Activated naive CD4-positive, alpha-beta T cell treated with anti-CD3 and anti-CD28 coated beads, Interleukin-2, amount 50 U/mL, for 16 hours (primary cell): ENCODE results near the gene PPM1E.
A peak's percentile ranks its signal among the peaks of the same experiment; 100 is the strongest.
"Not testable (repeated sequence)": the region's sequence is repeated elsewhere in the genome, so short reads cannot be mapped to it uniquely, and the experiment has no call there.

Experiments
- DNase-seq: peaks from one replicate; pipeline ENCODE4 v3.0.0-alpha.2; 2020

Gene PPM1E

DNA sequence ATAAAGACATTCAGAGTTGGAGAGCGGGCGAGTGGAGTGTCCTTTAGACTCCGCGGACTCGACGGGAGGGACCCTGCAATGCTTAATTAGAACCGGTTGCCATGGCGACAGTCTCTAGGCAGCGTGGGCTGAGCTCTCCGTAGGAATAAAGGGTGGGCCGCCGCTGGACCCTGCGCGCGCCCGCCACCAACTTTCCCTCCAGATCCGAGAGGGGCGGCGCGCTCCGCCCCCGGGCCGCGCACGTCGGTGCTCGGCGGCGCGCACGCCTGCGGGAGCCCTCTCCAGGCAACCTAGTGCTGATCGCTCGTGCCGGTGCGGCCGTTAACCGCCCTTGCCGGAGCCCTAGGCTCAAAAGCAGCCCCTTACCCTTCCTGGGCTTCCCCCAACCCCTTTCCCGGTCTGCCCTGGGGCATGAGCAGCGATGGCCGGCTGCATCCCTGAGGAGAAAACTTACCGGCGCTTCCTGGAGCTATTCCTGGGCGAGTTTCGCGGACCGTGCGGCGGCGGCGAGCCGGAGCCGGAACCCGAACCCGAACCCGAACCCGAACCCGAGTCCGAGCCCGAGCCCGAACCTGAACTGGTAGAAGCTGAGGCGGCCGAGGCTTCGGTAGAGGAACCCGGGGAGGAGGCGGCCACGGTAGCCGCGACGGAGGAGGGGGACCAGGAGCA, at the start of gene PPM1E:
Gene PPM1E (plus strand): TSS at position 278 of the 669 bp plus-strand sequence.
- DNase-seq: peak; percentile 51

DNA sequence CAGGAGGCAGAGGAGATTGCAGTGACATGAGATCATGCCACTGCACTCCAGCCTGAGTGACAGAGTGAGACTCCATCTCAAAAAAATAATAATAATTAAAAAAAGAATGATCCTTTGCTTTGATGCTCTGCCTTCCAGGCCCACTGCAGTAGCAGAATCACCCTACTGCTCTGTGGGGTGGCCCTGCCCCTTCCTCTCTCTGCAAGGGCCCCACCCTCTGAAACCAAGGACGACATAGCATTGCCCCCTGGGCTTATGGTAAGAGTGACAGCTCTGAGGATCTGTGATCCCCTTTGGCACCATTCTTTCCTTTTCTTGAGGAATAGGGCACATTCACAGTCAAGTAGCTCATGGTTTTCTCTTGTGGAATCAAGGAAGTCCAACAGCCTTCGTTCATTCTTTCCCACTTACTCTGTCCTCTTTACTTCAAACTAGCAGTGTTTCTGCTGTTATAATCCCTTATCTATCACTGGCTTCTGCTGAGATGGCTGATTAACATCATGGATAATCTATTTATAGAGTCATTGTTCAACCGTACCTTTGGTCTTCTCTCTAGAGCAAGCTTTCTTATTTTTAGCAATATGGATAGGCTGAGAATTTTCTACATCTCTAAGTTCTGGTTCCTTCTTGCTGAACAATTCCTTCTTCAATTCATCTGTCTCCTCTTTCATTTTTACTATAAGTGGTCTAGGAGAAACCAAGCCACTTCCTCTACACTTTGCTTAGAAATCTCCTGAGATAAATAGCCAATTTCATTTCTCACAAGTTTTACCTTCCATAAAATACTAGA, 49.1 kb upstream of the PPM1E start:
- DNase-seq: no peak

DNA sequence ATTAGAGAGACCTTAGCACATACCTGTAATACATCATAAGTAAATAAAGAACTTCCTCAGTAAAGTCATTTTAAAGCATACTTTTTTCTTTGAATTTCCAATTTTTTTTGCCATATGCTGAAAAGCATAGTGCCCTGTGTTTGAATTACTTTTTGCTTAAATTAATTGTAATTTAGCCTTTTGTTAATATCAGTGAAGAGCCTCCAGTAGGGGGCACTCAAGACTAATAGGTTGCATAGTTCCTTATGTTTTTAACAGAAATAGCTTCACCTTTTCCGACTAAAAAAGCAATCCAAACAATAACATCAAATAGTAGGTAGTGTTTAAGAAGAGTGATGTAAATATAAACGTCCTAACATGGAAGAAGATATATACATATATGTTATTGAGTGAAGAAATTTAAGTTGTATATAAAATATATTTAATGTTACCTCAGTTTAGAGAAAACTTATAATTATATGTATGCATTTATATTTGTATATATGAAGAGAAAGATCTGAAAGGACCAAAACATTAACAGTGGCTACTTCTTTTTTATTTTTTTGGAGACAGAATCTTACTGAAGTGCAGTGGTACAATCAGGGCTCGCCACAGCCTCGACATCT, 44.6 kb upstream of the PPM1E start:
- DNase-seq: peak; percentile 41

DNA sequence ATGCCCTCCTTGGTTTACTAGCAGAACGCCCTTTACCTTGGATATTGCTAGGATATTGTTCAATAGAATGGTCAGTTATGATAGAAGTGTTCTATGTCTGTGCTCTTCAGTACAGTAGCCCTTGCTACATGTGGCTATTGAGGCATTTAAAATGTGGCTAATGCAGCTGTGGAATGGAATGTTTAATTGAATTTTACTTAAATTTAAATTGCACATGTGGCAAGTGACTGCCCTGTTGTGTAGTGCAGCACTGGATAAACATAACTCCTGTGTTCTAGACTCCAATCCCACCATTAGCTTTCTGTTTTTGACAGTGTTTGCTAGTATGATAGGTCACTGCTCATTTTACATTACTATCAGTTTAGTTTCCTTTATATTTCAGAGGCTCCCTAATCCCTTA, 33.4 kb upstream of the PPM1E start:
- no peak for DNase-seq

DNA sequence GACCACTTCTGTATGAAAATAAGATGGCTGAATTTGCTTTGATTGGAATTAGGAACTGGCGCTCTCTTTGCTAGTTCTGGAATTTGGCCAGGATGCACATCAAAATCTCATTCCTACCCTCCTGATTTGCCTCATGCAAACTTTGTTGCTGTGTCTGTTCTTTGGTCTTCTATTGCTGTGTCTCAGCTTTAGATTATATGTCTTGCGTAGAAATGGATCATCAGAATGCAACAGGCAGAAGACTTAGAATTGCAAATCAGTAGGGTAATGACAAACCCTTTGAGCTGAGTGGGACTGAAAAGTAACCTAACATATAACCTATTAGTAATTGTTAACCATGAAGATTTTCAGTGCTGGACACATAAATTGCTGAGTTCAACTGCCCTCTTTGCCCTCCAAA, 33.0 kb upstream of the PPM1E start:
- DNase-seq: no peak

DNA sequence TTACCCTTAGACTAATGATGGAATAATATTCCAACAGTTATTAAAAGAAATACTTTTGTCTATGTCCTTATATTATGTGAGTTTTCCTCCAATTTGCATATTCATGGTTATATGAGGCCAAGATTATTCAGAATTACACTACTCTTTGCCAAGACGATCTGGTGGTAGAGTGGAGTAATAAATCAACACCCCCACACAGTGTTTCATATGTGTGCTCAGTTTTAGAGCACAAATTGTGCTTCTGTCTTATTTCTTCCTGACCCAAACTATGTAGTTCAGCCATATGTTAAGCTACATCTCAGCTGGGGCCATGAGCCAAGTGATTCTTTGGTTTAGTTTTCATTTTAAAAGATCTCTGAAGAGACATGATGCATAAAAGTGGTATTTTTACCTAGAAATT, 26.9 kb upstream of the PPM1E start:
- no peak for DNase-seq

DNA sequence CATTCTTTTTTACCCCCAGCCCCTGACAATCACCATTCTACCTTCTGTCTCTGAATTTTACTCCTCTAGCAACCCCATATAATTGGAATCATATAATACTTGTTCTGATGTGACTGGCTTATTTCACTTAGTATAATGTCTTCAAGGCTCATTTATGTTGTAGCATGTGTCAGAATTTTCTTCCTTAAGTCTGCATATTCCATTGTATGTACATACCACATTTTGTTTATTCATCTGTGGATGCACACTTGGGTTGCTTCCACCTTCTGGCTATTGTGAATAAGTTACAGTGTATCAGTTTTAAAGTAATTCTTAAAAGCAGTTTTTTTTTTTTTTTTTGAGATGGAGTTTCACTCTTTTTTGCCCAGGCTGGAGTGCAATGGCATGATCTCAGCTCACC, 24.7 kb upstream of the PPM1E start:
- DNase-seq: no peak

DNA sequence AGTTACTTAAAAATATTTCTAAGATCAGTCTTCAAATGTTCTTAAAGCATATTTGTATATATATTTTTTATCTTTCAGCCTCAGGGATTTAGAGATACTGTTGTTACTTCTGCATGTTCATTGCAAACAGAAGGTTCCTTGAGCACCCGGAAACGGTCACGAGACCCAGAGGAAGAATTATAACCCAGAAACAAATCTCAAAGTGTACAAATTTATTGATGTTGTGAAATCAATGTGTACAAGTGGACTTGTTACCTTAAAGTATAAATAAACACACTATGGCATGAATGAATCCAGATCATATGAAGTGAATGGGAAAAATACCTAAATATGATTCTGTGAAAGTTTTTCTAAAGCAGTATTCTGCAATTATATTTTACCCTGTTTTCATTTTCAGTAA, 21.6 kb upstream of the PPM1E start:
- no peak for DNase-seq

DNA sequence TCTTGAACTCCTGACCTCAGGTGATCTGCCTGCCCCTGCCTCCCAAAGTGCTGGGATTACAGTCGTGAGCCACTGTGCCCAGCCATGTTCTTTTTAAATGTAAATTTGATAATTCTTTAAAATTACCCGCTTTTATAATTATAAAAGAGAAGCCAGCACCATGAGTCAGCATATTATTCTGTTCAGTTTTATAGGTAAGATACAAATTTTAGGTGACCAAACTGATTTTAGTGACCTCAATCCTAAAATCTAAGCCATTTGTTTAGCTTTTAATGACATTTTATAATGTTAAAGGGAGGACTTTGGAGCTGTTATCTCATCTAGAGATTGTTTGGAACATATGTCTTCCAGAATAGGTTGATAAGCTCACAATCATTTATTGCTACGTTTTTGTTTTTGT, 20.8 kb upstream of the PPM1E start:
- DNase-seq: no peak

DNA sequence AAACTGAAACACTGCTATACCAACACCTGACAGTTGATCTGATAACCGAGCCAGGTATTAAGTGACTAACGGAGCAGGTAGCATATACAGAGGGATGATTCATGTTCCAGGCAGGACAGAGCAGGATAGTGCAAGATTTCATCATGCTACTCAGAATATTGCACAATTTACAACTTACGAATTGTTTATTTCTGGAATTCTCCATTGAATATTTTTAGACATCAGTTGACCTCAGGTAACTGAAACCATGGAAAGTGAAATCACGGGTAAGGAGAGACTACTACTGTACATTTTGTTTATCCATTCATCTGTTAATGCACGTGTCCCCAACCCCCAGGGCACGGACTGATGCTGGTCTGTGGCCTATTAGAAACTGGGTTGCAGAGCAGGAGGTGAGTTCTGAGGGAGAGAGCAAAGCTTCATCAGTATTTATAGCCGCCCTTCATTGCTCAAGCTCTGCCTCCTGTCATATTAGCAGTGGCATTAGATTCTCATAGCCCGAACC, 14.5 kb upstream of the PPM1E start:
- no peak for DNase-seq

DNA sequence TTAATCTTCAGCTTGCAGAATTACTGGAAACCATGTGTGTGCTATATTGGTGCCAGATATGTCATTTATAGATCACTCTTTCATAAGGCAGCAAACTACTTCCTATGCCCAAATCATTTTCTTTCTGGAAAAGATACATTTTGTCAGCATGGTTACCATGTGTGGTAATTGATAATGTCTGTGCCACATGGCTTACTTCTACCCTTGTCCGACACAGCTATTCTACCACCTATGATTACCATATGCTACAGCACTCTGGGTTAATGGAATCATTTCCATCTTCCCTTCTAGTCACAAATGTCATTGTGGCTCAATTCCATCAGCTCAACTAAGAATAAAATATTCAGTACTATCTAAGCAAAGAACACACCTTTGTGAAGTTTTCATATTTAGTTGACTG, 8.0 kb upstream of the PPM1E start:
- DNase-seq: no peak

DNA sequence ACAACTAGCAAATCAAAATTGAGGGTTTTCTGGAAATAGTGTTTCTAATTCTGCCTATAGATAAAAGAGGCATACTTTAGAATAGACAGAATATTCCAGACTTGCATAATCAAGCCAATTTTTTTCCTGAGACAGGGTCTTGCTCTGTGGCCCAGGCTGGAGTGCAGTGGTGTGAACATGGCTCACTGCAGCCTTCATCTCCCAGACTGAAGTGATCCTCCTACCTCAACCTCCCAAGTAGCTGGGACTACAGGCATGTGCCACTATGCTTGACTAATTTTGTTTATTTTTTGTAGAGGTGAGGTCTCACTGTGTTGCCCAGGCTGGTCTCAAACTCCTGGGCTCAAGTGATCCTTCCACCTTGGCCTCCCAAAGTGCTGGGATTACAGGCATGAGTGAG, 6.0 kb upstream of the PPM1E start:
- DNase-seq: not testable (repeated sequence)

DNA sequence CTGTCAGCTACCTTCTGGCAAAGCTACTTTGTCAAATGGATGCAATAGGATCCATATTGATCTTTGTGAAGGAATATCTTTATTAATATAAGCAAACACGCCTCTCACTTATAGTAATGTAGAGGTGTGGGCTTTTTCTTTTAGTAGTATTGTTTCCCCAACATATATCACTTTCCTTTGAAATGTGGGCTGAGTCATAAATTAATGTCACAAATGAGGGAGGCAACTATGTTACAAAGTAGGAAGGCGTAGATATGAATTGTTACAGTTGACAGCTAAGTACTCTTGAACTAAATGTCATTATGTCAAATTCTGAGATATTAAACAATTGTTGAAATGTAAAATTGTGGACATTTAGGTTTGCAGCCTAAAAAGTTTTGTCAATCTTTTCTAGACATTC, 2.6 kb upstream of the PPM1E start:
- DNase-seq: no peak

DNA sequence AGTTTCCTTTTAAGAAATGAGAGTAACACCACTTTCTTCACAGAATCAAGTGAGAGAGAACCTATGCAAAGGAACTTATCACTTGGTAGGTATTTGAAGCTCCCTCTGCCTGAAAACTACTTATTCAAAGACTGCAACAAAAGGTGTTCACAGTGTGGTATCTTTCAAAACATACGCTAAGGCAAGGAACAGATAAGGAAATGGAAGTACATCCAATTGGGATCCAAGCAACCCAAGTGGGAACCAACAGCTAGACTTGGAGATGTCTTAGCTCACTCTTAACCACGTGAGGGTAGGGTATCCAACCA, 431 bp upstream of the PPM1E start:
- no peak for DNase-seq

DNA sequence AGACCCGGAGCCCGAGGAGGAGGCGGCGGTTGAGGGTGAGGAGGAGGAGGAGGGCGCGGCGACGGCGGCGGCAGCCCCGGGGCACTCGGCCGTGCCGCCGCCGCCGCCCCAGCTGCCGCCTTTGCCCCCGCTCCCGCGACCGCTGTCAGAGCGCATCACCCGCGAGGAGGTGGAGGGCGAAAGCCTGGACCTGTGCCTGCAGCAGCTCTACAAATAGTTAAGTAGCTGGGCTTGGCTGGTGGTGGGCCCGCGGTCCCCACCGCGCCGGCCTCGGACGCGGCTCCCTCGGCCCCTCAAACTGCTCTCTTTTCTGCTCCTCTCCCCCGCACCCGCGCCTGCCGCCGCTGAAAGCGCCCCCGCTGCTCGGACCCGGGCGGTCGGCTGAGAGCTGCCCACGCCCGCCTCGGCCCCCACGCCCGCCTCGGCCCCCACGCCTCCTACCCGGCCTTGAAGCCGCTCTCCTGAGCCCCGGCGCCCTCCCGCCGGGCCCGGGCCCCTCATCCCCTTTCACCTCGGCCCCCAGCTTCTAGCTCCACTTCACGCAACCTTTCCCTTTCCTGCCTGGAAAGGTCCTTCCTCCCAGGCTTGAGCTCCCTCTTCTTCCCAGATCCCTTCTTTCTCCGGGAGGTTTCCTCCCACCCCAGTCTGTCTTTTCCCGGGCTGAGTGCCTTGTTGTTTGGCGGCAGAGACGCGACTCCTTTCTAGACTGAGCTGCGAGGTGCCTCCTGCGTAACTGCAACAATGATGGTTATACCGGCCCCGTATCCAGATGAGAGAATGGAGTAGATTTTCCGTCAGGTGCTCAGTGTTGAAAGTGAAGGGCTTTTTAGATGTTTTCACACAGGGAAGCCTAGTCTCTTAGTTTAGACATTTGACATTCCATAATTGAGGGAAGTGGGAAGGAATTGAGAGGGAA, 850 bp downstream of the PPM1E start:
- peak; percentile 13 for DNase-seq

DNA sequence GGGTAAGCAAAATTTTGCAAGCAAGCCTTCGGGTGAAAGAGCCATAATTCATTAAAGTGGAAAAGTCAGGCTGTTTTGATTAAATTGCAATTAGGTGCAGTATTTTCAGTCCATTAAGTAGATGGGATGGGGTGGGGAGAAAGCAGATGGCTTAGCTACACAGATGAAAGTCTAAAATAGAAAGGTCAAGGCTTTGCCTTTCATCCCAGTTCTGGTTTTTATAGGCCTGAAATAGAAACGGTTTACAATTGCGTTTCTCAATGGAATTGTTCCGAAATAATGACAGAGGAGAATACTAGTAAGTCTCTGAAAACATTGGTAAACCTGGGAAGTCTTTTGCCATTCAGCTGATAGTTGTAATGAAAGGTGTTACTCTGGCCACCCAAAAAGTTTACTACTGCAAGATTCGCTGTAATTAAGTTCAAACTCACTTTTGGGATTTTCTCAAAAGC, 1.5 kb downstream of the PPM1E start:
- no peak for DNase-seq

DNA sequence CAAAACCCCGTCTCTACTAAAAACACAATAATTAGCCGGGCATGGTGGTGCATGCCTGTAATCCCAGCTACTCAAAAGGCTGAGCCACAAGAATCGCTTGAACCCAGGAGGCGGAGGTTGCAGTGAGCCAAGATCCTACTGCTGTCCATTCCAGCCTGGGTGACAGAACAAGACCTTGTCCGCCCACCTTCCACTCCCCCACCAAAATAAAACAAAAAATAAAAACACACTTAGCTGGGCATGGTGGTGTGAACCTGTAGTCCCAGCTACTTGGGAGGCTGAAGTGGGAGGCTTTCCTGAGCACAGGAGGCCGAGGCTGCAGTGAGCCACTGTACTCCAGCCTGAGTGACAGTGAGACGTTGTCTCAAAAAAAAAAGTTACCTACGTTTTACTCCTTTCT, 3.2 kb downstream of the PPM1E start:
- no peak for DNase-seq

DNA sequence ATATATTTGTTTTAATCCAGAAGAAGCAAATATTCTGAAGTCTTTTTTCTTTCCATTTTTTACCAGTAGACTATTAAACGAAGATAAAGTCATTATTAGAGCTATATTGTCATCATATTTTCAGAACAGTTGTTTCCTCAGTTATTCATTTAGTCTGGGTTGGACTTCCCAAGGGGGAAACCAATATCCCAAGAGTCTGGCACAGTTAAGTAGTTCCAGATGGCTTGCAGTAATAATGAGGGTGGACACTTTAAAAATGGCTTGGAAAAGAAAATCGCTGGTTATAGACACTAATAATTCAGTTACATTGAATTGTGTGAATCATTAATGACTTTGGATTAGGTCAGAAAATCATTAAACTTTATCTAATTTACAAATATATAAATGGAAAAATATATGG, 3.9 kb downstream of the PPM1E start:
- no peak for DNase-seq

DNA sequence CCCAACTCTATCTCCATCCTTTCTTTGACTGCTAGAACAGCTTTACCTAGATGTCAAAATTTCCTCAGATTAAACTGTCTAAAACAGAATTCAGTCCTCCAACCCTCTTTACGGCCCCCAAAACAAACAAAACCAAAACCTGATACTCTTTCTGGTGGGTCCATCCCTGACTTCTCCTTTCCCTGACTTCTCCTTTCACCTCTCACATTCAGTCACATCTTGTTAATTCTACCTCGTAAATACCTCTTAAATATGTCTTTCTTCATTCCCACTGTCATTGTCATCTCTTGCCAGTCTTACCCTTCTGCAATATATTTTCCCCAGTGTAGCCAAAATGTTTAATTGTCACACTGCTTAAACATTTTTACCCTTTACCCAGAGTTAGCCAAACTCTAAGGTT, 4.6 kb downstream of the PPM1E start:
- DNase-seq: no peak

DNA sequence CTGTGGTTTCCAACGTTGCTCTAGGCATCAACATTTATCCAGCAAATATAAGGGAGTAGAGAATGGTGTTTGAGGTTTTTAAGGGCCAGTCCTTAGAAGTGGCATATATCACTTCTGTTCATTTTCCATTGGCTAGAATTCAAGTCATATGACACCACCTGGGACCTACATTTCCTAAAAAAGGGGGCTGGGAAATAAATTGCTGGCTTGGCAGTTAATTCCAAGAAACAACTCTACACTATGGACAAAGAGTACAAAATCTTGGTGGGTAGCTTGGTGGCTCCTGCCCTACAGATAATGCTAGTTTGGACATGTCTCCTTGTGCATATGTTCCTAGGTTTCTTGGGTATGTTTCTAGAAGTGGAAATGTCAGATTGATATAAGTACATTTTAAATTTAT, 7.6 kb downstream of the PPM1E start:
- DNase-seq: no peak

DNA sequence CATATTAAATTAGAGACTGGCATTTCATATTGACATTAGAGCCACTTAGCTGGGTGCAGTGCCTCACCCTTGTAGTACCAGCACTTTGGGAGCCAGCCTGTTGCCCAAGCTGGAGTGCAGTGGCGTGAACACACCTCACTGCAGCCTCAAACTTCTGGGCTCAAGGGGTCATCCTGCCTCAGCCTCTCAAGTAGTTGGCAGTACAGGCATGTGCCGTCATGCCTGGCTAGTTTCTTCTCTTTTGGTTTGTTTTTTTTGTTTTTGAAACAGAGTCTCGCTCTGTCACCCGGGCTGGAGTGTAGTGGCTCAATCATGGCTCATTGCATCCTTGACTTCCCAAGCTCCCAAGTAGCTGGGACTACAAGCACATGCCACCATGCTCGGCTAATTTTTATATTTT, 8.7 kb downstream of the PPM1E start:
- no peak for DNase-seq

DNA sequence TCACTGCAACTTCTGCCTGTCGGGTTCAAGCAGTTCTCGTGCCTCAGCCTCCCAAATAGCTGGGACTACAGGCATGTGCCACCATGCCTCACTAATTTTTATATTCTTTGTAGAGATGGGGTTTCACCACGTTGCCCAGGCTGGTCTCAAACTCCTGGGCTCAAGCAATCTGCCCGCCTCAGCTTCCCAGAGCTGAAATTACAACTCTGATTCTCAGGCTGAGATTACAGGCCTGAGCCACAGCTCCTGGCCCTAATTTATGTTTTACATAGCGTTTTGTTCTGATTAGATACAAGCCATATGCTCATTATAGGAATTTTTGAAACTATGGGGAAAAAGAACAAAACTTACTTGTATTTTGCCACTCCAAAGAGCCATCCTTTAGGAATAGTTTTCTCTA, 22.8 kb downstream of the PPM1E start:
- DNase-seq: not testable (repeated sequence)

DNA sequence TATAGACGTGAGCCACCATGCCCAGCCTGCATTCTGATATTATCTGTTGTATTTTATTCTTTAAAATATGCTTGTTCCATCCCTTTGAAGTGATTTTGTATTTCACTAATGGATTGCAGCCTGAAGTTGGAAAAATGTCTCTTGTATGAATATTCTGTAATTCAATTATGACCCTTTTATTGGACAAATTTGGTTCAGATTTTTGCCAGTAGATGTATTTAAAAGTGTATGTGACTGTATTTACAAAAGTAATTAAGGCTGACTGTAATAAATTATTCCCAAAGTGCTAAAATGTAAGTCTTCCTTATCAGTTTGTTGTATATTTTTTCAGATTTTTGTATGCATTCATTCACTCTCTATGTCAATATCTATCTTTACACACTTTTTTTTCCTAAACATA, 23.8 kb downstream of the PPM1E start:
- no peak for DNase-seq
